Hematopoietic multipotent progenitor cell treated with erythropoietin and hydrocortisone succinate and interleukin-3 and kit ligand, for 15 days (in vitro differentiated cells): ENCODE results near the gene VPS54.
"Not testable (repeated sequence)": the region's sequence is repeated elsewhere in the genome, so short reads cannot be mapped to it uniquely, and the experiment has no call there.

Source experiments
- DNase-seq: peaks from one replicate; pipeline ENCODE4 v3.0.0-alpha.2; 2015; ENCODE audit warnings: low spot score

Gene VPS54

DNA sequence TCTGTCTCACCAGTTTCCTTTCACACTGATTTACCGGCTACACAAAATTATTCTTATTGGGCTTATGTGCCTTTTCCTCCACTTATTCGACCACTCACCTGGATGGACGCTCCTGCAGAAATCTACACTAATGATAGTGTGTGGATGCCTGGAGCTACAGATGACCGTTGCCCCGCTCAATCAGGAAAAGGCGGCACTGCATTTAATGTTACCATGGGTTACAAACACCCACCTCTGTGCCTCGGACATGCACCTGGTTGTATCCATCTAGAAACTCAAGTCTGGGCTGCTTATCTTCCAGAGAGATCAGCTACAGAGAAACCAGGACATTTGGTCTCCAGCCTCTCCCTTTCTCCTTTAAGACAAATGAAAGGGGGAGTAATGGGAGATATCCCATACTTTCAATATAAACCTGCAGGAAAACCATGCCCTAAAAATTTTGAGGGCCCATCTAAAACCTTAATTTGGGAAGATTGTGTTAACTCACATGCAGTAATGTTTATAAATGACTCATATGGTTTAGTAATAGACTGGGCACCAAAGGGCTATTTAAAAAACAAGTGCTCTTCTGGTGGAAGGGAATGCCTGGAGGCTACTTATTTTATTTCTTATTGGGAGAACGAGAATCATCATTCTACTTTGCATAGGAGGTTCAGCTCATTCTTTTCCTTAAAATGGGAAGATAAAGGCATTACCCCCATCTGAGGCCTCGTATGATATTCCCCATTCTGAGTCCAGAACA is 24.7 kb downstream of the VPS54 start:
- not testable (repeated sequence) for DNase-seq

DNA sequence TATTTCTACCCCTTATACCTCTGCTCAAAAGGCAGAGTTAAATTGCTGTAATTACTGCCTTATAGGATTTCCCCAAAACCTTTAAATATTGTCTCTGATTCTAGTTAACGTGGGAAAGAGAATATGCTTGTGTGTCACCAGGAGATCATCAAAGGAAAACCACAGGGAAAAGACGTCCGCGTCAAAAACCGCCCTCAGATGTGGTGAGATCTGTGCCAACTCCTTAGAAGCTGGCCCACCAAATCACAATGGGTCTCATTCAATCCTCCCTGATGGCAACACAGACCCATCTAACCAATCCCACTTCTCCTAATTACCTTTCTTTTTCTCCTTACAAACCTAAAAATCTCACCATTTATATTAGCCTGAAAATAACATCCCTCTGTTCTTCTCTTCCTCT is 25.4 kb downstream of the VPS54 start:
- DNase-seq: no peak

DNA sequence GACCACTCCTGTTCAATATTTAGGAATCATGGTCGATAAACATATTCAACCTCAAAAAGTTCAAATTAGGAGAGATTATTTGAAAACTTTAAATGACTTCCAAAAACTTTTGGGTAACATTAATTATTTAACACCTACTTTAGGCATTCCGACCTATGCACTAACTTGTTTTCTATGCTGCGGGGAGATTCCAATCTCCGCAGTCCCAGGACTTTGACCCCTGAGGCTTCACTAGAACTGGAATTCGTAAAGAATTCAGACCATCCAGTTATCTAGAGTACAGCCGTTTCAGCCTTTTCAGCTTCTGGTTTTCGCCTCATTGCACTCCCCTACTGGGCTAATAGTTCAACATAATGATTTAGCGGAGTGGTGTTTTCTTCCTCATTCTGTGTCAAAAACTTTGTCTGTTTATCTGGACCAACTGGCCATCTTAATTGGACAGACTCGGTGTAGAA is 26.1 kb downstream of the VPS54 start:
- DNase-seq: not testable (repeated sequence)

DNA sequence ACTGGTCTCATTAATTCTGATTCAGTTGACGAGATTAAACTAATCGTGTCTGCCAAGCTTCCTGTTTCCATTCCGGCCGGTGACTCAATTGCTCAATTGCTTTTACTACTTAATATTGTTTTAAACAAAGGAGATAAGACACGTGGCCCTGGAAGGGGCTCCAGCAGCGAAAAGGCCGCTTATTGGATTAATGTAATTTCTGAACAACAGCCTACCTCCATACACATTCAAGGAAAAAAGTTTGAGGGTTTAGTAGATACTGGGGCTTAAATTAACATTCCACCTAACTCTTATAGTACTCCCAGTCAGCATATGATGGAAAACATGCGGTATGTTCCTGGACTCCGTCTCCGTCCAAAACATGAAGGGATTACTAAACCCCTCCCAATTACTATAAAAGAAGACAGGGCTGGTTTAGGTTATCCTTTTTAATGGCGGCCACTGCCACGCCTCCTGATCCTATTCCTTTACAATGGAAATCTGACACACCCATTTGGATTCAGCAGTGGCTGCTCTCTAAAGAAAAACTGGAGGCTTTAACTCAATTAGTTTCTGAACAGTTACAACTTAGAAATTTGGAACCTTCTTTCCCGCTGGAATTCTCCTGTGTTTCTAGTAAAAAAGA is 27.1 kb downstream of the VPS54 start:
- no peak for DNase-seq

DNA sequence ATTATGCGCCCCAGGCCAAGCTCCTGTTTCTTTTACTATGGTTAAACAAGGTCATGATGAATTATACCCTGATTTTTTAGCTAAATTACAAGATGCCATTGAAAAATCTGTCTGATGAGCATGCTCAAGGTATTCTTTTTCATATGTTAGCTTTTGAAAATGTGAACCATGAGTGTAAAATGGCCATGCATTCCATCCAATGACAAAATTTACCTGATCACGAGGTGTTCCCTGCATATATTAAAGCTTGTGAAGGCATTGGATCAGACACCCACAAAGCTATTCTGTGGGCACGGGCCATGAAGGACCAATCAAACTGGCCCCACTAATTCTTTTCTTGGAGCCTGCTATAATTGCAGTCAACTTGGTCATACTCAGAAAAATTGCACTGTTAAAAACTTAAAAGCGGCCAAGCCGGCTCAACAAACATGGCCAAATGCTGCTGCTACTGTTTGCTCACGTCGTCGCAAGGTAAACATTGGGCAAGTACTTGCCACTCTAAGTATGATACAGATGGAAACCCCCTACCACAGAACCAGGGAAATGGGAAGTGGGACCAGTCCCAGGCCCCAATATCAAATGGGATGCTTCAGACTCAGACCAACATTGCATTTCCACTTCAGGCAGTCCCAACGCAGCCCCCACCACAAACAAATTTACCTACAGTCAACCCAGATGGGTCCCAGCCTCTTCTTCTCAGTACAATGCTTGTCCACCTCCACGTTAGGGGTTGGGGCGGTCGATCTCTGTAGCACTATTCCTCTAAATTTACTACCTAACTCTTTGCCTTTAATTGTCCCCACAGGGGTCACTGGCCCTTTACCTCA is 27.8 kb downstream of the VPS54 start:
- not testable (repeated sequence) for DNase-seq

DNA sequence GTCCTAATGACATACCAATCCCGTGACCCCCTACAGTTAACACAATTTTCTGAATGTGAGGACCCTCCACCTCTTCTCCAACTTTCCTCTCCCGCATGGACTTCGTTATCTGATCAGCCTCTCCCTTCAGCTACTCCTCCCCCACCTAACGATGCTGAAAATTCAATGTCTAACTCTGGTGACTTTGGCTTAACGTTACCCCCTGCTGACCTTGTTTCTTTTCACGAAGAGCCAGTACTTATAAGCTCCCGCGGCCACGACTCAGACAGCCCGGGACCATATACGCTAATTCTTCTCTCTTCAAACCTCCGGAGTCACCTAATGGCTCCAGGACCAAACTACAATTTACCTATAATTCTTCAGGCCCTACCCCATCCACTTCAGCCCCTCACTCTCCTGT is 29.2 kb downstream of the VPS54 start:
- DNase-seq: no peak

DNA sequence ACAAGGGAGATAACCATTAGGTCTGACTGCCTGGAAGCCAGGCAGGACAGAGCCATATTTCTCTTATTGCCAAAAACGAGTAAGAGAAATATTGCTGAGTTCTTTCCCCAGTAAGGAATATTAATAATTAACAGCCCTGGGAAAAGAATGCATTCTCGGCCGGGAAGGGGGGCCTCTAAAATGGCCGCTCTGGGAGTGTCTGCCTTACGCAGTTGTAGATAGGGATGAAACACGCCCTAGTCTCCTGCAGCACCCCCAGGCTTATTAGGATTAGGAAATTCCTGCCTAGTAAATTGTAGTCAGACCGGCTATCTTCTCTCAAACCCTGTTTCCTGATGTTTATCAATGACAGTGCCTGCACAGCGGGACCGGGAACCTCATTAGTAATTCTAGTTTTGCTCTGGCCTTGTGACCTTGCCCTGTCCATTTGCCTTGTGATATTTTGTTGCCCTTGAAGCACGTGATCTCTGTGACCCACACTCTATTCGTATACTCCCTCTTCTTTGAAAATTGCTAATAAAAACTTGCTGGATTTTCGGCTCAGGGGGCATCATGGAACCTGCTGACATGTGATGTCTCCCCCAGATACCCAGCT is 30.3 kb downstream of the VPS54 start:
- DNase-seq: not testable (repeated sequence)

DNA sequence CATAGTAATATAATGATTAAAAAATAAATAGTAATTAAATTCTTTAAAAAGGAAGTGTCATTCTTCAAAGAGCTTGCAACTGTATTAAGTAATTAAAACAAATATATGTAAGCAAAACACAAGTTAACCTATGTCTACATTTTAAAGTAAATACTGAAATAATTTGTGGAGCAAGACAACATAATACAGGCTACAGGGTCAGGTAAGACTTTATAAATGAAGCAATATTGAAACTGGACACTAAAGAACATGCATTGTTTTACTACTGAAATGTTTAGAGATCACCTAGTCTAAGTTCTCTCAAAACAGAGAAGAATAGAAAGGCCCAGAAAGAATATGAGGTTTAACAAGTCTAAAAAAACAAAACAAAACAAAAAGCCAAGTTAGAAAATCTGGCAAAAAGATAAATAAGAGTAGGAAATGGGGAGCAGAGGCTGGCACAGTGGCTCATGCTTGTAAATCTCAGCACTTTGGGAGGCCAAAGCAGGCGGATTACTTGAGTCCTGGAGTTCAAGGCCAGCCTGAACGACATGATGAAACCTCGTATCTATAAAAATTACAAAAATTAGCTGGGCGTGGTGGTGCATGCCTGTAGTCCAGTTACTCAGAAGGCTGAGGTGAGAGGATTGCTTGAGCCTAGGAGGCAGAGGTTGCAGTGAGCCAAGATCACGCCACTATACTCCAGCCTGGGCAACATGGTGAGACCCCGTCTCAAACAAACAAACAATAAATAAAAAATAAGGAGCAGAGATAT is 34.4 kb downstream of the VPS54 start:
- no peak for DNase-seq

DNA sequence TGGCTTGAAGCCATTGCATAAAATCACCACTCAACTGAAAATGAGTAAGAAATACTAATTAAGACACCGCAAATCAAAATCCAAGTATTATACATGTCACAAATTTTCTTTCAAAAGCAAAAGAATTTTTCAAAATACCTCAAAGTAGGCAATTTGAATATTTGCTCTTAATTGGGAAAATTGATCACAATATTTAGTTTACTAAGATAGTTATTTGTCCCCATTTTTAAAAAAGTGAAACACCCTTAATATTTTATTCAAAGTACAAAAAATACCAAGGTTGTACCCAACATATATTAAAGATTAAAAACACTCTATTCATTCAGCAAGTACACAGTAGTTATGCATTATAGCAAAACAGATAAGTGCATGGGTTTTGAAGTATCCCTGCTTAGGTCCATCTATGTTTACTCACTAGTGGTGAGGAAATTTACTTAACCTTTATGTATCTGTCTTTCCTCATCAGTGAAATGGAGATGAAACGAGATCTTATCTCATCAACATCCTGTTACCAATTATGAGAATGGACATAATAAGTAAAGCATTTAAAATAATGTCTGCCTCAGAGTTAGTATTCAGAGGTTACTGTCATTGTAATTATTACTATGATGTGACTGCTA is 35.1 kb downstream of the VPS54 start:
- DNase-seq: no peak

DNA sequence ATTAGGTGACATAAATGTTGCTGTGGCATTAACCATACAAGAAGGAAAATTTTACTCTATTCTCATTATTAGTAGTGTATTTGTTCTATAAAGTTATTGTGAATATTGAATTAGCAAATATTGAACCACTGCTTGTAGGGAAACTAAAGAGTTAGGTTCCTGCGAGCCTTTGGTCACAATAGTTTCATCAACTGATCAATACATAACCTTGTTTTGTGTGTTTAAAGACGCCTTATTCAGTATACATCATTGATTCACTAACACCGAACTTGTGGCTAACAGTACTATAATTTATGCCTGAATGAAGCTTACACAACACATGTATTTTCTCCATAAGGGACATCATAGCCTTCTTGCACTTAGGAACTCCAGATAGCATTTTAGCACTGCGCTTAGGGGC is 36.9 kb downstream of the VPS54 start:
- DNase-seq: no peak

DNA sequence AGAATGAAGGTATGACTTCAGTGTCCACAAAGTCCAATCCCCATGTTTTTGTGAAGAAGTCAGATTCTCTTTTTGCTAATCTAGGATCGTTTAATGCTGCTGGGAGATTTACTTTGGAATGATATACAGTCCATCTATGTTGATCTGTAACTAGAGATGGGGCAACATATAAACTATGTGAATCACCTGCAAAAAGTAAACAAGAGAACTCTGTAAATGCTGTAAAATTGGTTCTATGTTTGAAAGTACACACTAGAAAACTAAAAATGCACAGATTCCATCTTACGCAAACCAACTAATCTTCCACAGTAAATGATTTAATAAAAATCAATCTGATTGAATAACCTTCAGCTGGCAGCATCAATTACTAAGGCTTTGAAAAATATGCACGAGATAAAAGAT is 37.5 kb downstream of the VPS54 start:
- DNase-seq: no peak

DNA sequence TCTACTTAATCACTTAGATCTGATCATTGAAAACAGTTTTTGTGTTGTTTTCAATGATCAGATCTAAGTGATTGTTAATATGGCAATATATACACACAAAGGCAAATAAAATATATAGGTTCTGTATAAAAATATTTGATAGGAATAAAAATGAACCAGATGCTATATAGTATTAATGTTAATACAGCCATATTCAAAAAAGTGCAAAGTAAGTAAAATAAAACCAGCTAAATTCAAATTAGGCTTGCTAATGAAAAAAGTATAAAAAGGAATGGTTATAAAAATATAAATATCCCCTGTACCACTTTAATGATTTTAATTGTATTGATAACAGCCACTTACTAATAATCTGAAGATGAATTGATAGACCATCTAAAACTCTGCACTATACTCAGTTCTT is 38.4 kb downstream of the VPS54 start:
- DNase-seq: no peak

DNA sequence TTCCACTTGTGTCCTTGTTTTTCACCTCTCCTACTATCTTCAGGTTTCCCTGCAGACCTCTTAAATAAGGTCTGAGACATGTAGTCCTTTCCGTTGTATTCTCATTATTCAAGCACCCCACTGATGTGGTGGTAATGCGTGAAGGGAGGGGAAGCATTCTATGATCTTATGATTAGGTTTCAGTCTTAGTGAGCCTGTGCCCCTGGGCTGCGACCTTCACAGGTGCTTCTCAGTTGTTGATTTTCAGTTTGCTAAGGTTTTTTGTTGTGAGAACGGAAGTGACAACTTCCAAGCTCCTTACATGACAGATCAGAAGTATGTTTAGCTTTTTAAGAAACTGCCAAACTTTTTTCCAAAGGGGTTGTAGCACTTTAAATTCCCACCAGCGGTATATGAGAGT is 41.3 kb downstream of the VPS54 start:
- no peak for DNase-seq

DNA sequence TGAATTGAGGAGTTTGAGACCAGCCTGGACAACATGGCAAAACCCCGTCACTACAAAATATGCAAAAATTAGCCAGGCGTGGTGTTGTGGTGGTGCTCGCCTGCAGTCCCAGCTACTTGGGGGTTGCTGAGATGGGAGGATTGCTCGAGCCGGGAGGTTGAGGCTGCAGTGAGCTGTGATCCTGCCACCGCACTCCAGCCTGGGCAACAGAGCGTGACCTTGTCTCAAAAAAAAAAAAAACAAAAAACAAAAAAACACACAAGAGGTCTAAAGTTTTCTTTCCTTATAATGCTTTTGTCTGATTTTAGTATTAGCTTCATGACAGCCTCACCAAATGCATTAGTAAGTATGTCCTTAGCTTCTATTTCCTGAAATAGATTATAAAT is 43.1 kb downstream of the VPS54 start:
- DNase-seq: no peak

DNA sequence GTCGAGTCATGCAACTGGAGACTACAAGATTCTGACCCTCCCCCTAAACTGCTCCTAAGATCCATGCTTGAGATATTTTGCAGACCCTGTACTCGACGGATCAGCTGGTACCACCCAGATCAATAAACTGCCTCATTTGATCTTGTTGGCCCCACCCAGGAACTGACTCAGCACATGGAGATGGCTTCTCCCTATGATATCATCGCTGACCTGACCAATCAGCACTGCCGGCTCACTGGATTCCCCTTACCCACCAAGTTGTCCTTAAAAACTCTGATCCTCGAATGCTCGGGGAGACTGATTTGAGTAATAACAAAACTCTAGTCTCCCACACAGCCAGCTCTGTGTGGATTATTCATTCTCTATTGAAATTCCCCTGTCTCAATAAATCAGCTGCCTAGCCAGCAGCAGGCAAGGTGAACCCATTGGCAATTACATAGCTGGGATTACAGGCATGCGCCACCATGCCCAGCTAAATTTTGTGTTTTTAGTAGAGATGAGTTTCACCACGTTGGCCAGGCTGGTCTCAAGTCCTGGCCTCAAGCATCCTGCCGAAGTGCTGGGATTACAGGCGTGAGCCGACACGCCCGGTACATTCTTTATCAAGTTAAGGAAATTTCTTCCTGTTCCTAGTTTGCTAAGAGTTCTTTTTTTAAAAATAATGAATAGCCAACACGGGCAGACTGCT is 43.6 kb downstream of the VPS54 start:
- DNase-seq: no peak

DNA sequence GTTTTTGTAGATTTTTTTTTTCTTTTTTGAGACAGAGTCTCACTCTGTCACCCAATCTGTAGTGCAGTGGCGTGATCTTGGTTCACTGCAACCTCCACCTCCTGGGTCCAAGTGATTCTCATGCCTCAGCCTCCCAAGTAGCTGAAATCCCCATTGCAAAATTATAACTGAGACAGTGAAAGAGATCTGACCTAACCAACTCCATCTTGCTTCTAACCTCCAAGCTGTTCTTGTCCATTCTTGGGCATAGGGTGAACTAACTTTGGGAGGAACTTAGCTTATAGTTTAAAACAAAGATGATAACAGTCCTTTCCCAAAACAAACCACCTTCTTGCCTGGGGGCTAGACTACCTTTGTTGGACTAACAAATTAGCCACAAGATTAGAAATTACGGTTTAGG is 44.2 kb downstream of the VPS54 start:
- DNase-seq: not testable (repeated sequence)

DNA sequence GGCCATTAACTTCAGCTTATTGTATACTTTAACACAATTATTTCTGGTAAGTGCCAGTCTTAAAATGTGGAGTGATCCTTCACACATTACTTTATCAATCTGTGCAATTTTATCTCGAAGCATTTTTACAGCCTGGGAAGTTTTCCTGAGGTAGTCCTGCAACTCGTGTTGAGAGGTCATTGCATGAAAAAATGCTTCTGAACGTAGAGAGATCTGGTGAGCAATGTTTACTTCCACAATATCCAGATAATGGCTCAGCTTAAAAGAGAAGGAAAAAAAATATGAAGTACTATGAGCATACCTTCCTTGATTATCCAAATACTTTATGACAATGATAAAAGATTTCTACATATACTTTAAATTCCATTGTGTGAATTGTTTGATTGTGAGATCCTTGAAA is 57.0 kb downstream of the VPS54 start:
- DNase-seq: no peak

DNA sequence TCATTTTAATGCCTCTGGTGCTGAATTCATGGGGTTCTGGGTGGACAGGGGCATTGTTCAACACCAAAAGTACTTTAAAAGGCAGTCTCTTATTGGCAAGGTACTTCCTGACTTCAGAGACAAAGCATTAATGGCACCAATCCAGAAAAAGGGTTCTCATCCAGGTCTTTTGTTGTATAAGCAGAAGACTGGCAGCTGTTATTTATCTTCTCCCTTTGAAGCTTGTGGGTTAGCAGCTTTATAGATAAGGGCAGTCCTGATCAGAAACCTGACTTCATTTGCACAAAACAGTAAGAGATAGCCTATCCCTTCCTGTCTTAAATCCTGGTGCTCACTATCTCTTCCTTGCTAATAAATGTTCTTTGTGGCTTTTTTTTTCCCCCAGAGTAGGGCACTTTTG is 68.8 kb downstream of the VPS54 start:
- DNase-seq: no peak

DNA sequence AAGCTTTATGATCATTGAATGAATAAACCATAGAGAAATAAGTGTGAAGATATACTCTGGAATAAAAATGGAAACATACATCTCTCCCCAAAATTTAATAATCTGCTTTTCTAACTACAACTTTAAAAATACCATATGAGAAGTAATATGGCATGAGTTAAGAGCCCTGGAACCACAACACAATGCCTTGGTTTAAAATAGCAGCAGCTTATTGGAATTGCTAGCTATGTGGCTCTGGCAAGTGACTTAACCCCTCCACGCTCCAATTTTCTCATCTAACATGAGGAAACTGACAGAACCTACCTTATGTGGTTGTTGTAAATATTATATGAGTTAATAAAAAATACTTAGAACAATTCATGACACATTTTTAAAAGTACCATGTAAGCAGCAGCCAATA is 76.4 kb downstream of the VPS54 start:
- no peak for DNase-seq

DNA sequence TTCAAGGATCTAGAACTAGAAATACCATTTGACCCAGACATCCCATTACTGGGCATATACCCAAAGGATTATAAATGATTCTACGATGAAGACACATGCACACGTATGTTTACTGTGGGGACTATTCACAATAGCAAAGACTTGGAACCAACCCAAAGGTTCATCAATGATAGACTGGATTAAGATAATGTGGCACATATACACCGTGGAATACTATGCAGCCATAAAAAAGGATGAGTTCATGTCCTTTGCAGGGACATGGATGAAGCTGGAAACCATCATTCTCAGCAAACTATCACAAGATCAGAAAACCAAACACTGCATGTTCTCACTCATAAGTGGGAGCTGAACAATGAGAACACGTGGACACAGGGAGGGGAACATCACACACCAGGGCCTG is 87.1 kb downstream of the VPS54 start:
- not testable (repeated sequence) for DNase-seq

DNA sequence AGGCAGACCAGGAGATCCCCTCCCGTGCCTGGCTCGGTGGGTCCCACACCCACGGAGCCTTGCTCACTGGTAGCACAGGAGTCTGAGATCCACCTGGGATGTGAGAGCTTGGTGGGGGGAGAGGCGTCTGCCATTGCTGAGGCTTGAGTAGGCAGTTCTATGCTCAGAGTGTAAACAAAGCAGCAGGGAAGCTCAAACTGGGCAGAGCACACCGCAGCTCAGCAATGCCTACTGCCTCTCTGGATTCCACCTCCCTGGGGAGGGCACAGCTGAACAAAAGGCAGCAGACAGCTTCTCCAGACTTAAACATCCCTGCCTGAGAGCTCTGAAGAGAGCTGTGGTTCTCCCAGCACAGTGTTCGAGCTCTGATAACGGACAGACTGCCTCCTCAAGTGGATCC is 92.4 kb downstream of the VPS54 start:
- DNase-seq: no peak
